GM21737 (cell line): Measurements from ENCODE around the gene TRIM21.
"Not testable (repeated sequence)": the region's sequence is repeated elsewhere in the genome, so short reads cannot be mapped to it uniquely, and the experiment has no call there.

ENCODE experiments used
- ATAC-seq: cut with Tn5 transposase; IDR thresholded peaks from one replicate; pipeline ENCODE4 v1.9.1; 2021; ENCODE audit warnings: mild to moderate bottlenecking, moderate library complexity; ENCODE audit not compliant: unreplicated experiment

The TRIM21 gene

GRCh38 chr11:4393209-4393857 lies at the start of gene TRIM21:
TRIM21 (minus strand) TSS chr11:4393702; CDS start chr11:4390409, 3,293 bp downstream.
- peak; percentile 100 for ATAC-seq

DNA sequence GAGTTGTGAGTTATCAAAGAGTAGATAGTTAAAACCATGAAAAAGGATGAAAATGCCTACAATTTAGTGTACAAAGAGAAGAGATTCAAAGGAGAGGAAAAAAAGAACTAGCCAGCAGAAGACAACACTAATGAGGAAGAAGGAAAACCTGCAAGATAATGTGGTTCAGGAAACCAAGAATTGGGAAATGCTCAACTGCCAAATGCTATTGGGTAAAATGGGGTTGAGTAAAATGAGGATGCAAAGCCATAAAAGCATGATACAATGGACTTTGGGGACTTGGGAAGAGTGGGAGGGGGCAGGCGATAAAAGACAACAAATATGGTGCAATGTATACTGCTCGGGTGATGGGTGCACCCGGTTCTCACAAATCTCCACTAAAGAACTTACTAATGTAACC lies 48.0 kb upstream of the TRIM21 start:
- no peak for ATAC-seq

- no peak for ATAC-seq
Measured at GRCh38 chr11:4436411-4436810, 42.9 kb upstream of the TRIM21 start.

DNA sequence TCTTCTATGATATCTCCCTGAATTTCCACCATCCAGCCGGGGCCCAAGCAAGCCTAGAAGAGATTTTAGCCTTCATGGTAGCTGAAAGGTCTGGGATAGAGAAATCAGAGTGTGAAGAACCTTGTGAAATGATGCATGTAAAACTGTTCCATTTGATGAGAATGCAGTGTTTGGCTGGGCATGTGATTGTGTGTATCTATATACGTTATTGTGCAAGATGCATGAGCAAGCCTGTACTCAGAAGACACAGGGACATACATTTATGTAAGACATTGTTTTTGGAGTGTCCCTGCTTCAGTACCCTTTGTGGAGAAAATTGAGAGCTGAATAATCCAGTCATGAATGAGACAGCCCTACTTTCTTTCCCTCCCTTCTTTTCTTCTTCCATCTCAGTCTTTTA lies 40.4 kb upstream of the TRIM21 start:
- ATAC-seq, result no peak

GRCh38 chr11:4430051-4430450 lies 36.5 kb upstream of the TRIM21 start:
- no peak for ATAC-seq

DNA sequence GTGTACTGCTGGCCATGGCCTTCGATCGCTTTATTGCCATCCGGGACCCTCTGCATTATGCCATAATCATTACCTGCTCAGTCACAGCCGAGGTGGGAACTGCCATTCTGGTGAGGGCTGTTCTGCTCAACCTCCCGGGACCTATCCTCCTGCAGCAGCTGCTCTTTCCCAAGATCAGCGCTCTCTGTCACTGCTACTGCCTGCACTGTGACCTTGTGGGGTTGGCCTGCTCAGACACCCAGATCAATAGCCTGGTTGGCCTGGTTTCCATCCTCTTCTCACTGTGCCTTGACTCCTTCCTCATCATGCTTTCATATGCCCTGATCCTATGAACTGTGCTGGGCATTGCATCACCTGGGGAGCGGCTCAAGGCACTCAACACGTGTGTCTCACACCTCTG lies 24.9 kb upstream of the TRIM21 start:
- ATAC-seq, result no peak

DNA sequence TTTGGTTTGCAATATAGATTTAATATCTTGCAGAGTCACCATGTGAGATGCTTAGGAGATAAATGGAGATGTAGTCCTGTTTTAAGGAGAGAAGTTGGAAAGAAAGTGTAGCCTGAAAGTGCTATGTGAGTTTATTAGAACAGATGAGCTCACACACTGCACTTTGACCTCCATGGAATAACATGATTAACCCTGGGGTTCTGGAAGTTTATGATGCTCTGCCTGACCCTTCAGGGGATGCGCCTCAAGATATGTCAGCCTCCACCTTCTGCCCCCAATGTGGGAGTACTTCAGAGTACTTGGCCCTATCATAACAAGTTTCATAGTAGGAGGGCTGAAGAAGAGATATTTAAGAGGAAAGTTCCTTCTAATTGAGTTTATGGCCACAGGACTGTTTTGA lies 23.3 kb upstream of the TRIM21 start:
- ATAC-seq, result no peak

DNA sequence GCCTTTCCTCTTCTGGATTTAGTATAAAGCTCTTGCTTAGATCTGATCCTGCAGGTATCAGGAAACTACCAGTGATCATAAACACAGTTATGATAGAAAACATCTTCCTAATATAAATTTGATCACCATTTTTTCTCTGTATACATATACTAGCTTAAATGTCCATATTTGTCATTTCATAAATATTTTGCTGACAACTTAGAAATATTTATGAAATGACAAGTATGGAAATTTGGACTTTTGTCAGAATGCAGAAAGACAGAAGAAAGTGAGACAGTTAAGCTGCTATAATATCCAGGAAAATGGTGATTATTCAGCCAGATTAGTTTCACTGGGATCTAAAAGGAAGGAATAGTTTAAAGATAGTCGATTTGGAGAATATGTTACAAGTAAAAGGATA lies 22.8 kb upstream of the TRIM21 start:
- no peak for ATAC-seq

- ATAC-seq, result not testable (repeated sequence)
Measured at GRCh38 chr11:4406206-4406605, 12.7 kb upstream of the TRIM21 start.

DNA sequence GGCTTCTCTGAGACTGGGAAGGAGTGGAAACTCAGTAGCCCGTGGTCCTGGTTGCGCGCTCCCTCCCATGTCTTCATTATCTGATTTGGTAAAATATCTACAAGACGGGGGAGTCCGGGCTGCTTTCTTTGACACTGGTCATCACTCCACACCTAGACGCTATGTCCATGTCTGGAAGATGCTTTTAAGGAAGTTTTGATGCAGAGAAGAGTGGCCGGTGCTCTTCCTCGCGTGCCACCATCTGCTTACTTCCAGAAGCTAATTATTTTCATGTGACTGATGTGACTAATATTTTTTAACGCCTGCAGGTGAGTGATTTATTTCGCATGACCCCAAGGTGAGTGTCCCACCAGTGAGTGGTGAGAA lies 339 bp upstream of the TRIM21 start:
- peak; percentile 4 for ATAC-seq

- no peak for ATAC-seq
Measured at GRCh38 chr11:4388221-4388620, 5.3 kb downstream of the TRIM21 start.

DNA sequence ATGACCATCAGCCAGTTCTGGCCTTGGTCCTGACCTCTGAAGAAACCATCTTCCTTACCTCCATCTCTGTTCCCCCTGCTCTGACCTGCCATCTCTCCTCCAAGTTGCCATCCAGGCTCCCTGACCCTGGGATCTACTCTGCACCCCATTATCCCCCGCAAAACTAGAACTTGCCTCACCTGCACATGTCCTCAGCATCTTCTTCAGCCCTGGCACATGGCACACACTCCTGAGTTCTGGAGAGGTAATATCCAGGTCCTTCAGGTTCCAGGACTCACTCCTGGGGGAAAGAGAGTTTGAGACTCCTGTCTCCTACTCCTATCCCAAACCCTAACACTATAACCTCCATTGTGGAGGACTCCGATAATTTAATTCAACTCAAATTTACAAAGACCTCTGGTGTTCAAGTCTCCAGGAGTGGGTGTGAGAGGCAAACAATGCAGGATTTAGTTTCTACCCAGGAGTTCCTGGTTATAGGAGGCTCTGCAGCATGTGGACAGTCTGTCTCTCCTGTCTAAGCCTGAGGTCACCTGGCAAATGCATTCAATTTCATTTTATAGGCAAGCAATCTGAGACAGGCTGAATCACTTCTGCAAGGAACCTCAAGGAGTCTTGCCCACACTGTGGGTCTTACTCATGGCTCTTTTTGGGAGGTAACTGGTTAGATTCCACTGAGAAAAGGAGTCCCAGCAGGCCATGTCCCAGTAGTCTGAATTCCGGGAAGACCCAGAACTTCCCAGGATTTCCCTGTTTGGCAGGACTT lies 7.3 kb downstream of the TRIM21 start:
- no peak for ATAC-seq

DNA sequence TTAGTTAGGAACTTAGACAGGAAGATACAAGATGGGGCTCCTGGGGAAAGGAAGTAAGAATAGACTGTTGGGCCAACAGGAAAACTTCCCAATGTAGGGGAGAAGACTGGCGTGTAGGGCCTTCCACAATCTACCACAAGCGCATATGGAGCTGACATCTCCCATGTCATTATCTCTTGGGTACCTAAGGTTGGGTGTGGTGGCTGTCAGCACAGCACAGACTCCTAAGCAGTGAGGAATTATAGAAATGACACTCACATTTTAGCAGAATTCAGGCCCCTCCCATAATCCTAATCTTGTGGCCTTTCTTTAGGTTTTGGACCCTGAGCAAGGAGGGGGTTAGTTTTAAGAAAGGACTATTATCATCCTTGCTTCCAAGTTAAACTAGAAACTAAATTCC lies 11.6 kb downstream of the TRIM21 start:
- ATAC-seq, result no peak

DNA sequence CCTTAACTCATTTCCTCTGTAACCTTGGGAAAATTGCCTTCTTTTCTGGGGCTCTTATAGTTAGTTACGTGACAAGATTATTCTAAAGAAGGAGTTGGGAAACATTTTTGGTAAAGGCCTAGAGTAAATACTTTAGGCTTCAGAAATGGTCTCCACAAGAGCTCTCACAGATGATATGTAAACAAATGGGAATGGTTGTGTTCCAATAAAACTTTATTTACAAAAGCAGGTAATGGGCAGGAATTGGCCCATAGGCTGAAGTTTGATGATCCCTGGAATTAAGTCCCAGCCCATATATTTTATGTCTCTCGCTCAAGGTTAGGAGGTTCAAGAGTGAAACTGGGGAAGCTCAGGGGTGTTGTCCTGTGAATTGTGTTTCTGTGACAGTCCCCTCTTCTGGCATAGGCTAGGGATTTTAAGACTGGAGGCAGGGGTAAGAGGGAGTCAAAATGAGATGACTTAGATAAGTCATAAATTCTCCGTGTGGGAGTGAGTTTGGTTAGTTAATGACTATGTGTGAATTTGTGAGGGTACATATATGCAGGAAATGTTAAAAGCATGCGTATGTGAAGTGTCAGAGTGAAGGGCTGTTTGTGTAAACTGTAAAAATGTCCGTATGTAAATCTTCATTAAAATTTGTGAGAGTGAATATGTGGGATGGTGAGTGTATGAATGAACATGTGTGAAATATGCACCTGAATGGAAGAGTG lies 17.9 kb downstream of the TRIM21 start:
- ATAC-seq, result no peak

DNA sequence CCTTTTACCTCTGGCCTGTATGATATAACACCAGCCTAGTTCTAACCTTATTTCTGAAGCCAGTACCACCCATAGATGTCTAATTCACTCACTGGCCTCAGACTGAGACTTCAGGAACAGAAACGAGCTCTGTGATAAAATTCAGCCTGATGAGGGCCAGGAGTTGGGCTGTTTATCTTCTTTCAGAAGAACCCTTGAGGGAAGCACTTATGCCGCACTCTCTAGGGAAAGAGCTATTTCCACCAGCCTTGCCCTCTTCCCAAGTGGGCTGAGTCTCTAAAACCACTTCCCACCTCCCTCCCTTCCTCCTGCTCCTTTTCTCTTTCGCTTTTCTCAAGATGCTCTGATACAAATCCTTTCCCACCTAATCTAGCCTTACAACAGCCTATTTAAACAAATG lies 23.3 kb downstream of the TRIM21 start:
- ATAC-seq, result no peak

DNA sequence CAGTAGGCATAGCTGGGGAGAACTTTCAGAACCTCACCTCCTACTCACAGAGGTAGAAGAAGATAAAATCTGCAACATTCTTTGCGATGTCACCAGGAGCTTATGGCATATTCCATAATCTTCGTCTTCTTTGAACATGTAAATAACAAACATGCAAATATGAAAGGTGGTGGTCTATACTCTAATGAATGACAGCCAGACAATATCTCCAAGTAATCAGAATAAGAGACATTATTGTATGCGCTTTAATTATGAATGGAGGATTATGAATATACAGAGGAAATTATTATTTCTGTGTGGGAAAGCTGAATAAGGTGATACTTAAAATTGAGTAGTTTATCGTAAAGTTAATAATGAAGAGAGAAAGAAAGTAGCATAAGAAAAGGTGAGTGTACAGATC lies 25.2 kb downstream of the TRIM21 start, which contains the start of gene OR52B4:
OR52B4 (minus strand) TSS at position 101 of the 400 bp plus-strand sequence; CDS start at position 10, 91 bp downstream.
- no peak for ATAC-seq

DNA sequence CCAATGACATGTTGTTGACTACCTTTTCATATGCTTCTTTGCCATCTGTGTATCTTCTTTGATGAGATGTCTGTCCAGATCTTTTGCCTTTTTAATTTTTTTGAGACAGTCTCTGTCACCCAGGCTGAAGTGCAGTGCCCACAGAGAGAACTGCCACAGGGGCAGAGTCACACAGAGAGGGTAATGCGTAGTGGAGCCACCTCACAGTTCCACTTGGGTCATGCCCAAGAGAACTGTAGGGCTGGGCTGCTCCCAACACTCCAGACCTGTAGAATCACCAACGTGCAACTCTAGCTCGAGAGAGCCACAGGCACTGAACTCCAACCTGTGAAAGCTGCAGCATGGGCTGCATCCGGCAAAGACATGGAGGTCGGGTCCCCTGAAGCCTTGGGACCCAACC lies 45.4 kb downstream of the TRIM21 start:
- ATAC-seq, result not testable (repeated sequence)

- ATAC-seq, result not testable (repeated sequence)
Measured at GRCh38 chr11:4345366-4345765, 48.1 kb downstream of the TRIM21 start.
